H1 (cell line): Measurements from ENCODE around the gene ADAM12.

Source experiments
- BCL11A ChIP-seq, 2 experiments: IDR thresholded peaks; one replicate each; pipeline ENCODE4 v1.6.1; 2011; ENCODE audit warnings: low read depth in 2 of 2, low read length in 2 of 2, mild to moderate bottlenecking in 2 of 2
- MAFK ChIP-seq: IDR thresholded peaks from 2 replicates; pipeline ENCODE4 v1.6.1; 2012; ENCODE audit warnings: low read depth, mild to moderate bottlenecking, improper control_type of control experiment, low read length
- TF ChIP-seq, protein P1 (sequence below), 3 experiments: IDR thresholded peaks; 1 replicate in 2 of 3; 2 replicates in 1 of 3; pipeline versions ENCODE4 v1.5.1 to v1.6.1; 2011; ENCODE audit warnings: low read length in 3 of 3, mild to moderate bottlenecking in 3 of 3, inconsistent platforms in 2 of 3, low read depth in 1 of 3, moderate library complexity in 1 of 3; ENCODE audit not compliant: insufficient read depth in 1 of 3; ENCODE audit errors: control extremely low read depth in 1 of 3

DNA sequence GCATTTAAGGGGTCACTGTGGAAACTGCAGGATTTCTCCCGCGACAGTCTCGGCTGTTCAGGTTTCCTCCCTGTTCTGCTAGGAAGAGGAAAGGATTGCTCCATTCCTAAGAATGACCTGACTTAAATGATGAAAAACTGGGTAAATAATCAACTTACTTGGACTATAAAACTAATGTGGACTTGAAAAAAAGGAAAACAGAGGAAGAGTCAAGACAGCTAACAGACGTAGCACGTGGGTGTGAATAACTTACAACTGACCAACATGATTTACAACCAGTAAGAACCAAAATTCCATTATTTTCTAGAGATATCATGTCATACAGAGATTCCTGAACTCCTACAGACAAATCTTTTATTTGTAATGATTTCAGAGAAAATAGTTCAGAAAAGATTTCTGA, 93.8 kb downstream of the ADAM12 start:
- TF ChIP-seq, protein P1, sequence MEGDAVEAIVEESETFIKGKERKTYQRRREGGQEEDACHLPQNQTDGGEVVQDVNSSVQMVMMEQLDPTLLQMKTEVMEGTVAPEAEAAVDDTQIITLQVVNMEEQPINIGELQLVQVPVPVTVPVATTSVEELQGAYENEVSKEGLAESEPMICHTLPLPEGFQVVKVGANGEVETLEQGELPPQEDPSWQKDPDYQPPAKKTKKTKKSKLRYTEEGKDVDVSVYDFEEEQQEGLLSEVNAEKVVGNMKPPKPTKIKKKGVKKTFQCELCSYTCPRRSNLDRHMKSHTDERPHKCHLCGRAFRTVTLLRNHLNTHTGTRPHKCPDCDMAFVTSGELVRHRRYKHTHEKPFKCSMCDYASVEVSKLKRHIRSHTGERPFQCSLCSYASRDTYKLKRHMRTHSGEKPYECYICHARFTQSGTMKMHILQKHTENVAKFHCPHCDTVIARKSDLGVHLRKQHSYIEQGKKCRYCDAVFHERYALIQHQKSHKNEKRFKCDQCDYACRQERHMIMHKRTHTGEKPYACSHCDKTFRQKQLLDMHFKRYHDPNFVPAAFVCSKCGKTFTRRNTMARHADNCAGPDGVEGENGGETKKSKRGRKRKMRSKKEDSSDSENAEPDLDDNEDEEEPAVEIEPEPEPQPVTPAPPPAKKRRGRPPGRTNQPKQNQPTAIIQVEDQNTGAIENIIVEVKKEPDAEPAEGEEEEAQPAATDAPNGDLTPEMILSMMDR (IDR thresholded peaks at IDR 0.05; ENCODE audit: control extremely low read depth in 1 of 3, insufficient read depth in 1 of 3, low read depth in 1 of 3, low read length in 3 of 3), result no peak
- TF ChIP-seq BCL11A (IDR thresholded peaks at IDR 0.05; ENCODE audit: low read depth in 2 of 2, low read length in 2 of 2), result no peak
- no peak for TF ChIP-seq MAFK
